ENCODE data around the gene ESPNL.

GRCh38 chr2:238159661-238160205 is 59.6 kb downstream of the ESPNL start:
- no peak for TF ChIP-seq CTCF (IDR thresholded peaks at IDR 0.05)
- no peak for TF ChIP-seq POLR2A (IDR thresholded peaks at IDR 0.05)

All from lower leg skin (tissue), 3 donors.